Upper lobe of left lung (tissue), 4 donors: ENCODE data around the gene PLCB1.

Experiments used
- POLR2A ChIP-seq, 4 donors: fragments of 450-650 bp; IDR thresholded peaks; one replicate each; pipeline ENCODE4 v1.5.1; 2016 to 2017; ENCODE audit warnings: antibody characterized with exemption in 4 of 4, mild to moderate bottlenecking in 2 of 4
- TF ChIP-seq, protein P1 (sequence below), 6 experiments: fragments of 450-650 bp in 4 of 6; fragments of 200-600 bp in 2 of 6; sonication (generic) in 2 of 6; IDR thresholded peaks; one replicate each; pipeline ENCODE4 v1.5.1; 2016 to 2019; ENCODE audit warnings: antibody characterized with exemption in 6 of 6

DNA sequence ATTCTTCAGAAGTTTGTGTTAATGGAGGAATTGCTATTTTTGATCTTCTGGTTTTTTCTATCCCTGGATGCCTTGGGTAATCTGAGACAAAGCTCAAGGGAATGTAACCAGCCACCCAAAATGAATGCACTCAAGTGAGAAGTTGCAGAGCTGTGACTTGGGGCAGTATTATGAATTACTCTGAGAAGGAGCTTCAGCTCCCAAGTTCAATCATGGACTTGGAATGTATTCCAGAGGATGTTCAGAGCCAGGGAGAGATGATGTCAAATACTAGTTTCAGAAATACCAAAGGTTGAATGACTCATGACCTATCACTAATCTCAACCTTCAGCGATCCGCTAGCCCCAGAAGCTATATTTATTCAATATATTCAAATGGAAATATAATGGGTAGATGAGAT is 561.6 kb downstream of the PLCB1 start:
- TF ChIP-seq, protein P1, sequence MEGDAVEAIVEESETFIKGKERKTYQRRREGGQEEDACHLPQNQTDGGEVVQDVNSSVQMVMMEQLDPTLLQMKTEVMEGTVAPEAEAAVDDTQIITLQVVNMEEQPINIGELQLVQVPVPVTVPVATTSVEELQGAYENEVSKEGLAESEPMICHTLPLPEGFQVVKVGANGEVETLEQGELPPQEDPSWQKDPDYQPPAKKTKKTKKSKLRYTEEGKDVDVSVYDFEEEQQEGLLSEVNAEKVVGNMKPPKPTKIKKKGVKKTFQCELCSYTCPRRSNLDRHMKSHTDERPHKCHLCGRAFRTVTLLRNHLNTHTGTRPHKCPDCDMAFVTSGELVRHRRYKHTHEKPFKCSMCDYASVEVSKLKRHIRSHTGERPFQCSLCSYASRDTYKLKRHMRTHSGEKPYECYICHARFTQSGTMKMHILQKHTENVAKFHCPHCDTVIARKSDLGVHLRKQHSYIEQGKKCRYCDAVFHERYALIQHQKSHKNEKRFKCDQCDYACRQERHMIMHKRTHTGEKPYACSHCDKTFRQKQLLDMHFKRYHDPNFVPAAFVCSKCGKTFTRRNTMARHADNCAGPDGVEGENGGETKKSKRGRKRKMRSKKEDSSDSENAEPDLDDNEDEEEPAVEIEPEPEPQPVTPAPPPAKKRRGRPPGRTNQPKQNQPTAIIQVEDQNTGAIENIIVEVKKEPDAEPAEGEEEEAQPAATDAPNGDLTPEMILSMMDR (IDR thresholded peaks at IDR 0.05): no peak
- TF ChIP-seq POLR2A (IDR thresholded peaks at IDR 0.05): no peak
